Measurements from ENCODE around the gene GRK5.
"Not testable (repeated sequence)": the region's sequence is repeated elsewhere in the genome, so short reads cannot be mapped to it uniquely, and the experiment has no call there.

GRK5 gene

DNA sequence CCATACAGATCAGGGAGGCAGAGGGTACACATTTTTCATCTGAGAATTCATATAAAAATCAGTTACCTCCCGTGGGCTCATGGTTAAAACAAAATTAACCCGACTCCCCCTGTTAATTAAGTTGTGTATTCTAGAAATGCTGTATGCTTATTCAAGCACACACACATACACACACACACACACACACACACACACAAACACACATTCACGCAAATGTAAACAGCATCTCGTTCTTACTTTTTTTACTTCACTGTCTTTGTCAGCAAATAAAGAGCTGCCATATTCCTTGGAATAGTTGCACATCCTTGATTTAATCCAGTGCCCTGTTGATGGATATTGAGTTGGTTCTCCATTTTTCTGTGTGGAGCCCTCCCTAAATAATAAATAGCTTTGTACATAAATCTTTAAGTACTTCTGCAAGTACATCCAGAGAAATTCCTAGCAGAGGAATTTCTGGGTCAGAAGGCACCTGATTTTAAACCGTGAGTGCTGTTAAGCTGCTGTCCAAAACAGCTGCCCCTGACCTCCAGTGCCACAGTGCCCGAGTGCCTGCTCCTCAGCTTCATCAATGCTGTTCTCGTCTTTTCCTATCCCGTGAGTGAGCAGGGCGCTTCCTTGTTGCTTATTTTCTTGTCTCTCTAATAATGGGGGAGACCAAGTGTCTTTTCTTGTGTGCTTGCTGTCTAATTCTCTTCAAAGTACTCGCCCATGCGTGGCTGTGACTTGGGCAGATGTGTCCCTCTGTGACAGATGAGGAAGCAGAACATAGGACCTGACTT lies 217.9 kb downstream of the GRK5 start:
- no peak for DNase-seq

DNA sequence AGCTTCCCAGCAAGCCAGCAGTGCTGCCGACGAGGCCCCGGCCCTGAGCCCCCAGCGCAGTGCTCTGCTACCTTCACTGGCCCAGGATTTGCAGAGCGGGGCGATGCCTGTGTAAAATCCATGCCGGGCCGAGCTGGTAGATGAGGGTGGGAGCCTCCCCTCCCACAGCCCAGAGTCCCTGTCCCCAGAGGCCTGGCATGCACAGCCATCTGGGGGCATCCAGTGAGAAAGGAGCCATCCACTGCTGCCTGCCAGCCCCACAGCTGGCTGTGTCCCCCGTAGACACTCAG lies 218.5 kb downstream of the GRK5 start:
- no peak for DNase-seq

DNA sequence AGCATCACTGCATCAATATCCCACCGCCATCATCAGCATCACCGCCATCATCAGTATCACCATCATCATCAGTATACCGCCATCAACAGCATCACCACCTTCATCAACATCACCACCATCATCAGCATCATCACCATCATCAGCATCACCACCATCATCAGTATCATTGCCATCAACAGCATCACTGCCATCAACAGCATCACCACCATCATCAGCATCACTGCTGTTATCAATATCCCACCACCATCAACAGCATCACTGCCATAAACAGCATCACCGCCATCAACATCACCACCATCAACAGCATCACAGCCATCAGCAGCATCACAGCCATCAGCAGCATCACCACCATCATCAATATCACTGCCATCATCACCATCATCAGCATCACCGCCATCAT lies 219.3 kb downstream of the GRK5 start:
- no peak for DNase-seq

DNA sequence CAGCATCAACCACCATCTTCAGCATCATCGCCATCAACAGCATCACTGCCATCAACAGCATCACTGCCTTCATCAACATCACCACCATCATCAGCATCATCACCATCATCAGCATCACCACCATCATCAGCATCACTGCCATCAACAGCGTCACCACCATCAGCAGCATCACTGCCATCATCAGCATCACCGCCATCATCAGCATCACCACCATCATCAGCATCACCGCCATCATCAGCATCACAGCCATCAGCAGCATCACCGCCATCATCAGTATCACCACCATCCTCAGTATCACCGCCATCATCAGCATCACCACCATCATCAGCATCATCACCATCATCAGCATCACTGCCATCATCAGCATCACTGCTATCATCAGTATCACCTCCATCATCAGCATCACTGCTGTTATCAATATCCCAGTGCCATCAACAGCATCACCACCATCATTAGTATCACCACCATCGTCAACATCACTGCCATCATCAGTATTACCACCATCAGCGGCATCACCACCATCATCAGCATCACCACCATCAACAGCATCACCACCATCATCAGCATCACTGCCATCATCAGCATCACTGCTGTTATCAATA lies 220.0 kb downstream of the GRK5 start:
- DNase-seq, result no peak

DNA sequence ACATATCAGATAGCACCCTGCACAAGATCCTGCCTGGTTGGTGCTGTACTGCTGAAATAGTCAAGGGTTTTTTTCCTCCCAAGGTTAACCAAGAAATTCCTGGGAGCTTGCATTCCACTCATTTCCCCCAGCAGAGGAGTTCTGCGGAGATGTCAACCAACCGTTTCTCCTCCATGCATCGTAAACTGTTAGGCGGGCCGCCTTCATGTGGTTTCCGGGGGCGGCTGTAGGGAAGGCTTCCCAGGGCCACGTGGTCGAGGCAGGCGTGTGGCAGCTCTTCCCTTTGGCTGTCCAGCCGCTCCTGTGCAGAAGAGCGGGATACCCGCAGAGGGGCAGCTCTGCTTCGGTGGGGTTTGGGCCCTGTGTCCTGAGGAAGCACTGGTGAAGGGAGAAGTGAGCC lies 221.4 kb downstream of the GRK5 start:
- DNase-seq, result no peak

DNA sequence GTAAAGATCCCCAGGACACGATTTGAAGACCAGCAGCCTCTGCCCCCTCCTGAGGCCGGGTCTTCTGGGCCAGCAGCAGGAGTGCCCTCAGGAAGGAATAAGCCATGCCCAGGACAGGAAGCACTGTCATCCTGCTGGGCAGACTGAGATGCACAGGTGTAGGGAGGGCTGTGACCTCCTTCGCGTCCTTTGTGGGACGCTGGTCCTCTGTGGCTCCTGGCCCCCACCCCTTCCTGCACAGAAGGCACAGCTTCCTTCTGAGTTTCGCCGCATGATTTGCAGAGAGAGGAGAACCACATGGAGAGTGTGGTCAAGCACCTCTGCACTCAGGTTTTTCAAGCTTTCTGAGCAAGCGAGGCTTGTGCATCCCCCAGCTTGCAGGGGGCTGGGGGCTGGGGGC lies 222.4 kb downstream of the GRK5 start:
- DNase-seq, result no peak

DNA sequence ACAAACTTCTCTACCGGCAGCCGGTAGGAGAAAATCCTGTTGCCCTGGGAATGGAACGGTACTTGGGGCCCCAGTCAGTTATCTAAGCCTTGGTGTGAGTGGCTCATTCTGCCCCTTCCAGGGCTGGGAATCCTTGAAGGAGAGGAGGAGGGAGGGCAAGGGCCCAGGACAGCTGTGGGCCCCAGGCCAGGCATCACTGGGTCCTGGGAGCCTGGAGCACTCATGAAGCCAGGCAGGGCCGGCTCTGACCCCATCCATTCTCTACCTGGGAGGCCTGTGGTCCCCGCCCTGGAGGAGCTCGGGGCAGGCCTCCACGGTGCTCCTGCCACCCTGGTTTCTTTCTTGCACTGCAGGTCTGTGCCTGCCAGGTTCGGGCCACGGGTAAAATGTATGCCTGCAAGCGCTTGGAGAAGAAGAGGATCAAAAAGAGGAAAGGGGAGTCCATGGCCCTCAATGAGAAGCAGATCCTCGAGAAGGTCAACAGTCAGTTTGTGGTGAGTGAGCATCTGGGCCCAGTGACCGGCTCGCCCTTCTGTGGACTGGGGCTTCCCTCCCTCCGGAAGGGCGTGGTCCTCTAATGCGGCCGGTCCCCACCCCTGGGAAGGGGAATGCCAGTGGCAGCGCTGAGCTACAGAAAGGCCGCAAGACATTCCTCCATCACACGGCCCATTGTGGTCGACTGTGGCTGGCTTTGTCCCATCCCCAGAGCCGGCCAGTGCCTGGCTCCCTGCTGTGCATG lies 223.8 kb downstream of the GRK5 start:
- DNase-seq, result no peak

DNA sequence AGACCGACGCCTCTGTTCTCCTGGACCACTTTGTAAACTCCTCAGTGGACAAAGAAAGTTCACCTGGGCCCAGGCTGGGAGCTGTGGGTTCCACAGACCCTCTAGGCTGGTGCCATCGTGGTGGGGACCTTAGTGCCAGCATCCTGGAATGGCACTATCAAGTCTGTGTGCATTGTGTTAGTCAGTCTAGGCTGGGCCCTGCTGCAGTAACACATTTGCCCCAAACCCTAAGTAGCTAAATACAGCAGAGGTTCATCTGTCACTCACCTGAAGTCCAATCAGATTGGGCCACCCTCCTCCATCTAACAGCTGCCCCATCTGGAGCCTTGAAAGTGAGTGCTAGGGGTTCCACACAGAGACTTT lies 224.4 kb downstream of the GRK5 start:
- DNase-seq, result no peak

DNA sequence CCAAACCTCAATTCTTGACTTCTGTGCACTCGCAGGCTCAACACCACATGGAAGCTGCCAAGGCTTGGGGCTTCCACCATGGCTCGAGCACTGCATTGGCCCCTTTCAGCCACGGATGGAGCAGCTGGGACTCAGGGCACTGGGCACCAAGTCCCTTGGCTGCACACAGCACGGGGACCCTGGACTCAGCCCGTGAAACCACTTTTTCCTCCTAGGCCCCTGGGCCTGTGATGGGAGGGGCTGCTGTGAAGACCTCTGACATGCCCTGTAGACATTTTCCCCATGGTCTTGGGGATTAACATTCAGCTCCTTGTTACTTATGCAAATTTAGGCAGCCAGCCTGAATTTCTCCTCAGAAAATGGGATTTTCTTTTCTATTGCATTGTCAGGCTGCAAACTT lies 227.6 kb downstream of the GRK5 start:
- not testable (repeated sequence) for DNase-seq

DNA sequence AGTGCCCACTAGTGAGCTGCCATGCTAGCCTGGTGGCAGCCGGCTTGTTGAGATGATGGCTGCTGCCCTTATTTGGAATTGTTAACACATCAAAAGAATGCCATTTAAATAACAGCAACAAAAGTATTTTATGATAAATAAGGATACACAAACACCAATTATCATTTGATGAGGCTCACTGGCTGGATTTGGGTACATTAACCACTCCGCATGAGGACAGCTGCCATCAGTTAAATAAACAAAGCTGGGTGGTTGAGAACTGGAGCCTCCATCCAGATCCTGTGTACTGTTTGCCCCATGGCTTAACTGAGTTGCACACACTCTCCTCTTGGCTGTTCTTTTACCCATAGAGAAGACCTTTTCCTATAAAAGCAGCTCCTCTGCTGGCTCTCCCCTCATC lies 231.3 kb downstream of the GRK5 start:
- DNase-seq, result no peak

DNA sequence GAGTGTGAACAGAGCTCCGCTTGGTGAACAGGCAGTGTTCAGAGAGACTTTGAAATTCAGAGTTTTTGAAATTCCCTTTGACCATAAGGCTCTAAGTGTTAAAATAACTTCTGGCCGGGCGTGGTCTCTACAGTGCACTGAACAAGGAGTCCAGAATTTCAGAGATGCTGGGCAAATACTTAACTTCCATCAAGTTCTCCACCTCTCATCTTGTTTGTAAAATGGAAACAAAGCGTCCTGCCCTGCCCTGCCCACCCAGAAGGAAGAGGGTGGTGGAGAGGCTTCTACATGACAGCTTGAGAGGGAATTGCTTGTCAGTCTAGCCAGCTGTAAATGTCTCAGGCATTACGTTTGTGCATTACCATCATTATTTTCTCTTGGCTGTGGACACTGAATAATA lies 232.6 kb downstream of the GRK5 start:
- no peak for DNase-seq

DNA sequence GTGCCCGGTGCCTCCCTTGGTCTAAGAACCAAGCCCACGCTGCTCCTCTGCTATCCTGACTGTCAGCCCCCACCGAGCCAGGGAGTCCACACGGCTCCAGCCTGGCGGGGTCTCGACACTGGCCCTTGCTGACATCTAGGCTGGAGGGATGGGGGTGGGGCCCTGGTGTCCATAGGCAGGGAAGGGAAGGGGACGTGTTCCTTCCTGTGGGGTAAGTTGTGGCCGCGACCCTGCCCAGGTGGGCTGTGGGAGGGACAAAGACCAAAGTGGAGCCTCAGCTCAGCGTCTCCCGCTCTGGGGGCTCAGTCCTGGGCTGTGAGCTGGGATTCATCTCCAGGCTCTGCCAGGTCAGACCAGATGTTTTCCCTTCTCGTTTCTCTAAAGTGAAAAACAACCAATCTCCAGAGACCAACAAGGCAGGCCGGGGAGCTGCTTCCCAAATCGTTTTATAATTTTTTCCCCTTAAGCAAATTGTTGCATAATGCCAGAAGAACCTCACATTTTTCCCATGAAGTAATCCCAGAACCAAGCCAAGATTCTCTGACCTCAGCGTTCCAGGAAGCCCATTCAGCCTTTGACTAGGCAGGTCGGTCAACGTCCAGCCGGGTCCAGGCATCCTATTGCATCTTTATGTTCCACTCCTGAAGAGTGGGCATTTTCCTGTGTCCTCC lies 233.9 kb downstream of the GRK5 start:
- no peak for DNase-seq

DNA sequence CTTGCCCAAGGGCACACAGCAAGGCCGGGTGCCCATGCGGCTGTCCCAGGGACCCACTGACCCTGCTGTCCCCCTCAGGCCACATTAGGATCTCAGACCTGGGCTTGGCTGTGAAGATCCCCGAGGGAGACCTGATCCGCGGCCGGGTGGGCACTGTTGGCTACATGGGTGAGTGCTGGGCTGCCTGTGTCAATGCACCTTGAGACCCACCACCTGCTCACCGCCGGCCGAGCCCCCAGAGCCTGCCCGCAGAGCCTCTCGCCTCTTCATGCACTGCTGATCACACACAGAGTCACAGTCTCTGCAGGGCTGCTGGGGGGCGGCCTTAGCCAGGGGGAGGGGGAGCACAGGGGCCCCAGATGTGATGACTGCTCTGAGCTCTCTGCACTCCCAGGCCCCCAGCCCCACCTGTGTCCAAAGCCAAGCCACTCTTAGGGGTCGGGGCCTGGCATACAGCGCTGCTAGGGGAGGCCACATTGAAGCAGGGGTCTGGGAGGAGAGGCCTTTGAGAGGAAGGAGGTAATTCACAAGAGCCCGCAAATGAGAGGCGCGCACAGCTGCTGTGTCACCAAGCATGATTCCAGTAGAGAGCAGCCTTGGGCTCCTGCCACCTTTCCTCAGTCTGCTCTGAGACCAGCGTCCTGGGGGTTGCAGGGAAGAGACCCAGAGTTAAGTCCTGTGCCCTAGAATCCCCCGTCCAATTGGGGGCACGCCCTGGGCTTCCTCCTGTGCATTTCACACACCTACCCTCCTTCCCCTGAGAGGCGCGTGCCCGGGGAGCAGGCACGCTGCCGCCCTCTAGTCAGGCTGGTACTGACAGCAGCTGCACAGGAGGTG lies 234.8 kb downstream of the GRK5 start:
- DNase-seq, result no peak

DNA sequence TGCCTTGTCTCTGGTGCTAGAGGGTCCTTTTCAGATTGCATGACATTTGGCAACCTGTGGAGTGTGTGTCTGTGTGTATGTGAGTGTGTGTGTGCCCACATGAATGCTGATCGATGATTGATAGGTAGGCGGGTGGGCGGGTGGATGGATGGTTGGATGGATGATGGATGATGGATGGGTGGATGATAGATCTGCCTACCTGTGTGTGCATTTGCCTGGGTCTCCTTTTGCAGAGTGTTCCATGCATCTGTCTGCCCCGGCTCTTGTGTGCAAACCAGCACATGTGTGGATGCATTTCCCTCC lies 235.3 kb downstream of the GRK5 start:
- no peak for DNase-seq

DNA sequence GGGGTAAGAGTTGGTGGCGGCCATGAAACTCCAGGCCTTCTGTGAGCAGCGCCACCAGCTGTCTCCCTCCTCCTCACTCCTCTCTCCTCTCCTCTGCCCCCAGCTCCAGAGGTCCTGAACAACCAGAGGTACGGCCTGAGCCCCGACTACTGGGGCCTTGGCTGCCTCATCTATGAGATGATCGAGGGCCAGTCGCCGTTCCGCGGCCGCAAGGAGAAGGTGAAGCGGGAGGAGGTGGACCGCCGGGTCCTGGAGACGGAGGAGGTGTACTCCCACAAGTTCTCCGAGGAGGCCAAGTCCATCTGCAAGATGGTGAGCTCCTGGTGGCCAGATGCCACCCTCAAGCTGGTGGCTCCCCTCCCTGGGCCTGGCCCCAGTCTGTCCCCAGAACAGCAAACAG lies 236.1 kb downstream of the GRK5 start:
- no peak for DNase-seq

DNA sequence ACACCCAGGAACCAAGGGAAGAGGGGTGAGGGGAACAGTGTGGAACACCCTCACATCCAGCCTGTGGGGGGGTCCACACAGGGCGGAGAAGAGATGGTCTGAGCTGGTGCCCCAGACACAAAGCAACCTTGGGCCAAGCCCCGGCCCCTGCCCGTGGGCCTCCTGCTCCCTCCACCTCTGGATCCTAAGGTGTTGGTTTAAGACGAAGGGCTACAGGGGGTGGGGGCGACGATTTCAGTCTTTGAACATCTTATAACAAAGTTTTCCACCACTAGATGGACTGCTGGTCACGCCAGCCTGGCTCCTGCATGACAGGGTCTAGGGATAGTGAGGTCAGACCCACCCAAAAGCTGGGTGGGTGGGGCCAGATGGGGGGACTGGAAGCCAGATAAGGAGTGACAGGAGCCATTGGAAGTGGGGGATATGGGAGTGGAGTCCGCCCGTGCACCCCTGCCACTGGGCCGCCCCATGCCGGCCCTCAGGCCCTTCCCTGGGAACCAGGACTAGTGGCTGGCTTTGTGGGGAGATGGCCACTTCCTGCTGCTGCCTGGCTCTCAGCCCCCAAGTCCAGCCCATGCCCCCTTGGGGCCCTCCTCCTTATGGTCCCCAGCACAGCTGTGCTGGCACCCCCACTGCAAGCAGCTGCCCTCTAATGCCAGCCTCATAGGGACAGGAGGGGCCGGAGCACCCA lies 236.7 kb downstream of the GRK5 start:
- no peak for DNase-seq

DNA sequence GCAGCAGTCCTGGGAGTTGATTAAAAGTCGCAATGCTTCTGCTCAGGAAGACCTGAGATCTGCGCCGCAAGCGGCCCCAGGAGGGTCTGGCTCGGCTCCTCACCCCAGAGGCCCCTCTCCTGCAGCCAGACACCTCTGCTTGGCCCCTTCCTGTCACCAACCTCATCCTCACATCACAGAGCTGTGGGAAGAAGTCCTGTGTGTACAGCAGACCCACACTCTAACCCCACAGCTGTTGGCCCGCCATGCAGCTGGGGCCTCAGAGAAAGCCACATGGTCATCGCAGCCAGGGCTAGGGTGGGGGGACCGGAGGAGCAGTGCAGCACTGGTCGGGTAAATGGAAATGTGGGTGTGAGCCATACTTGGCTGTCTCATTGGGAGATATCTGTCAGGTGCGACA lies 237.5 kb downstream of the GRK5 start:
- DNase-seq, result no peak

DNA sequence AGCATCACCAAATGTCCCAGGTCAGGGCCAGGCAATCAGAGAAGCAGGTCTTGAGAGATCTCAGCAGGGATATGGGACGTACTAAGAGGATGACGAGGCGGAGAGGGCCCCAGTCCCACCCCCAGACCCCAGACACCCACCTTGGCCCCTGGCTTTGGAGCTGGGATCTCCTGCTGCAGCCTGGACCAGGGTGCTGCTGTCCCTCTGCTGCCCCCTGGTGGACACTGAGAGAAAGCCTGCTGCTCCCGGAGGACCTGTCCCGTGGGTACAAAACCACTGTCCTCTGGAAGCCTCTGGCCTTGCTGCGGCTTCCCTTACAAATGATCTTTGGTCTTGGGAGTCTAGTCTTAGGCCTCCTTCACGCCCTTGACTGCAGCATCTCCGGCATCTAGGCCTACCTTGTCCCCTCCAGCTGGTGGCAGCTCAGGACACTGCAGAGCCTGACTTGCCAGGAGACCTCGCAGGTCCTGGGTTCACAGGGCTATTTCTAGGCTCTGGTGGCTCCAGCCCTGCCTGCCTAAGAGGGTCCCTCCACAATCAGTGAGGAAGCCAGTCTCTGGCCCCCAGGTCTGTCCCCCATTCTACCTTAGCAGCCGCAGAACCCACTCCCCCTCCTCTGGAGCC lies 238.1 kb downstream of the GRK5 start:
- DNase-seq, result peak; percentile 26

DNA sequence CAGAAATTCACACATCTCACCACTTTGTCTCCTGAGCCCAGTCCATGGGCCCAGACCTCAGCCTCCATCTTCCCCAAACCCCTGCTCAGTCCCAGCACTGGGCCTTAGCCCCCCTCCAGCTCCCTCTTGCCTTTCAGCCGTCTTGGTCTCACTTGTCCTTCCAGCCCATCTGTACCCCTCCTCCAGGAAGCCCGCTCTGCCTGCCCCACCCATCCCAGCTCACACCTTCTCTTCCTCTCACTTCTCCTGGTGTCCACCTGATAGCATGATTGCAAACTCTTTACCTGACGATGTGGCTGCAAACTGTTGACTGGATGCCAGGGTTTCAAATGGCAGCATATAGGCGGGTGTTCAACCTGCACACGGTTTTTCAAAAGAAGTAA lies 238.6 kb downstream of the GRK5 start:
- DNase-seq, result no peak

DNA sequence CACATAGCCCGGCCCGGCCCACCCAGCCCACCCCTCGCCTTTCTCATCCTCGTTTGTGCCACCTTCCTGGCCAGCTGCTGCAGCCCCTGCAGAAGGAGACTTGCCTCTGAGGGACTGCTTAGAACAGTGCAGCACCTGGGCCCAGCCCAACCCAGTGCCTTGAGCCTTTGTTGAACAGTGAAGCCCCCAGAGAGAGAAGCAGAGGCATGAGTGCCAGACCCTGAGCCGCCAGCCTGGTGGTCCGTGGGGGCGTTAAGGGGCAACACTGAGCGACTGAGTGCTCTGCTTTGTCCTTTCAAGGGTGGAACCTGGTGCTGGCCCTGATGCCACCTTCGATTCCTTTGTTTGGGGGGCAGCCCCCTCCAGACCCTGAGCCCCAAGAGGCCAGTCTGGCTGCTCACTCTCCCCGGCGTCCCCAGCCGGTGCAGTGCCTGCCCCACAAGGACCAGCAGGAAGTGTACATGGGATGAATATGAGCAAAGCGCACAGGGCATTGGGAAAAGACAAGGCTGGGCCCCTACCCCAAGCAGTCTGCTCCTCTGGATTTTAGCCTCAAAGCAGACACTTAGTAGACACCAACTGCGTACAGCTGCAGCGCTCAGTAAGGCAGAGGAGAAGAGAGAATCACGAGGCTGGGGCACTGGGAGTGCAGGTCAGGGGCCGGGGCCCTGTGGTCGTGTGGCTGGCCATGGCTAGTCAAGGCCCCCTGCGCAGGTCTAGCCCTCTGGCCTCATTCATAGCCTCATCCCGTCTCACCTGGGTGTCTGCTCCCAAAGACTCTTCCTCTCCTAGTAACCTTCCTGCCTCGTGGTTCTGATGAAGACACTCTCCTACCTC lies 239.3 kb downstream of the GRK5 start:
- DNase-seq, result no peak

DNA sequence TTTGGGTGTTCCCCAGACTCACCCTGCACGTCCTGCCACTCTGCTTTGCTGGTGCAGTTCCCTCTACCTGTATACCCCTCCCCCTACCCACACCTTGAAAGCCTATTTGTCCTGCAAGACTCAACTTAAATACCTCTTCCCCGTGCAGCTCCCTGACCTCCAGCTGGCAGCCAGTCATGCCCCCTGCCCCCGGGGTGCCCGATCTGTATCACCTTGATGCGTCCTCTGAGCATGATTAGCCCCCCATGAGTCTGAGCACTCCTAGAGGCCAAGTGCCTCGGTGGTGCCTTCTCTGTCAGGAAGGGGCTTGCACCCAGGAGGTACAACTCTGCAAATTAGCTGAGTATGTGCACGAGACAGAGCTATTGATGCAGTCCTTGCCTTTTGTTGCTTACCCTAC lies 240.1 kb downstream of the GRK5 start:
- no peak for DNase-seq
